HepG2 (cell line): Measurements from ENCODE around the gene PCED1B. TPM values are rescaled to one million over a fixed set of nuclear protein-coding genes. Genes with fewer than 3 reads are reported as not detected.

Experiments
- NFATC3 ChIP-seq: sonication (generic); formaldehyde crosslinking; IDR thresholded peaks from 2 replicates; pipeline ENCODE4 v1.5.1; 2020; ENCODE audit warnings: mild to moderate bottlenecking, missing genetic modification reagents
- PPARG ChIP-seq: conservative IDR thresholded peaks from 2 replicates; pipeline ENCODE4 v1.6.1; 2016; ENCODE audit warnings: missing biosample characterization, missing genetic modification reagents
- SAFB2 ChIP-seq: sonication (generic); formaldehyde crosslinking; IDR thresholded peaks from 2 replicates; pipeline ENCODE4 v1.5.1; 2020; ENCODE audit warnings: missing genetic modification reagents, low read depth, mild to moderate bottlenecking, borderline replicate concordance
- SNAPC2 ChIP-seq: sonication (generic); formaldehyde crosslinking; IDR thresholded peaks from 2 replicates; pipeline ENCODE4 v1.8.1; 2022; ENCODE audit warnings: mild to moderate bottlenecking, missing genetic modification reagents
- SRSF1 ChIP-seq: fragments of 200-400 bp; formaldehyde crosslinking; optimal IDR thresholded peaks from 2 replicates; pipeline ENCODE3; 2017; ENCODE audit warnings: mild to moderate bottlenecking, low read depth, low read length, moderate library complexity
- TBL1XR1 ChIP-seq: fragments of 150-350 bp; IDR thresholded peaks from 2 replicates; pipeline ENCODE4 v1.6.1; 2014; ENCODE audit warnings: borderline replicate concordance, low read length; ENCODE audit not compliant: partially characterized antibody
- ZNF232 ChIP-seq: sonication (generic); formaldehyde crosslinking; IDR thresholded peaks from 2 replicates; pipeline ENCODE4 v1.4.0; 2020; ENCODE audit warnings: missing genetic modification reagents, borderline replicate concordance
- ZNF839 ChIP-seq: sonication (generic); formaldehyde crosslinking; IDR thresholded peaks from 2 replicates; pipeline ENCODE4 v1.4.0; 2020; ENCODE audit warnings: missing genetic modification reagents, mild to moderate bottlenecking, borderline replicate concordance
- polyA plus RNA-seq, 8 experiments: library from polyadenylated mRNA; depleted of rRNA in 3 of 8; stranded (reverse) in 7 of 8; unstranded in 1 of 8; fragments of >200 nt; fragmentation: Illumina TruSeq in 4 of 8; extraction: Trizol in 4 of 8; gene quantifications; 2 replicates each; pipeline versions ENCODE4 v1.2.1 to v1.2.3, GENCODE V29; 2011 to 2016; ENCODE audit warnings: low read depth in 4 of 8, missing spikeins in 1 of 8, mixed read lengths in 1 of 8; ENCODE audit not compliant: insufficient read depth in 1 of 8
- total RNA-seq, 5 experiments: library from RNA; depleted of rRNA; stranded (reverse); fragments of >200 nt; fragmentation: Illumina TruSeq; extraction: Trizol; gene quantifications; 2 replicates each; pipeline ENCODE4 v1.2.3, GENCODE V29; 2016; ENCODE audit warnings: low read depth in 1 of 5
- TF ChIP-seq, protein P1 (sequence below), 2 experiments: sonication (generic) in 1 of 2; formaldehyde crosslinking in 1 of 2; IDR thresholded peaks; 2 replicates each; pipeline versions ENCODE4 v1.4.0 to v1.6.1; 2016 to 2020; ENCODE audit warnings: borderline replicate concordance in 1 of 2, low read depth in 1 of 2, mild to moderate bottlenecking in 1 of 2, missing genetic modification reagents in 1 of 2
- TF ChIP-seq, protein P2 (sequence below): sonication (generic); formaldehyde crosslinking; IDR thresholded peaks from 2 replicates; pipeline ENCODE4 v1.5.0; 2020; ENCODE audit warnings: missing genetic modification reagents, mild to moderate bottlenecking, borderline replicate concordance
- TF ChIP-seq, protein P3 (sequence below): sonication (generic); formaldehyde crosslinking; IDR thresholded peaks from 2 replicates; pipeline ENCODE4 v1.4.0; 2020; ENCODE audit warnings: missing genetic modification reagents, mild to moderate bottlenecking, borderline replicate concordance

Gene PCED1B
- total and polyA plus RNA-seq, 2 of the 13 experiments (the other 11 are each of a cell fraction or from before 2014, with no cell fraction given), result 0.11 to 0.37 TPM

DNA sequence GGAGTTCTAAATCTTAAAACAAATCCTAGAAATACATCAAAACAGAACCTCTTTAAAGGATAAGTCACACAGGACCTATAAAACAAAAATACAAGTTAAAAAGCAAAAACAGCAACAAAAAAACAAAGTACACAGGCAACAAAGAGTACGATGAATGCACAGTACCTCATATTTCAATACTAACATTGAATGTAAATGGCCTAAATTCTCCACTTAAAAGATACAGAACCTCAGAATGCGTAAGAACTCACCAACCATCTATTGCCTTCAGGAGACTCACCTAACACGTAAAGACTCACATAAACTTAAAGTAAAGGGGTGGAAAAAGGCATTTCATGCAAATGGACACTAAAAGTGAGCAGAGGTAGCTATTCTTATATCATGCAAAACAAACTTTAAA is 172.5 kb downstream of the PCED1B start (continued):
- TF ChIP-seq, protein P1, sequence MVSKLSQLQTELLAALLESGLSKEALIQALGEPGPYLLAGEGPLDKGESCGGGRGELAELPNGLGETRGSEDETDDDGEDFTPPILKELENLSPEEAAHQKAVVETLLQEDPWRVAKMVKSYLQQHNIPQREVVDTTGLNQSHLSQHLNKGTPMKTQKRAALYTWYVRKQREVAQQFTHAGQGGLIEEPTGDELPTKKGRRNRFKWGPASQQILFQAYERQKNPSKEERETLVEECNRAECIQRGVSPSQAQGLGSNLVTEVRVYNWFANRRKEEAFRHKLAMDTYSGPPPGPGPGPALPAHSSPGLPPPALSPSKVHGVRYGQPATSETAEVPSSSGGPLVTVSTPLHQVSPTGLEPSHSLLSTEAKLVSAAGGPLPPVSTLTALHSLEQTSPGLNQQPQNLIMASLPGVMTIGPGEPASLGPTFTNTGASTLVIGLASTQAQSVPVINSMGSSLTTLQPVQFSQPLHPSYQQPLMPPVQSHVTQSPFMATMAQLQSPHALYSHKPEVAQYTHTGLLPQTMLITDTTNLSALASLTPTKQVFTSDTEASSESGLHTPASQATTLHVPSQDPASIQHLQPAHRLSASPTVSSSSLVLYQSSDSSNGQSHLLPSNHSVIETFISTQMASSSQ (IDR thresholded peaks at IDR 0.05; ENCODE audit: low read depth), result no peak
- TF ChIP-seq, protein P1 (CRISPR knock-in tag; IDR thresholded peaks at IDR 0.05; ENCODE audit: borderline replicate concordance), result no peak
- no peak for TF ChIP-seq SAFB2 (CRISPR knock-in tag)
- TF ChIP-seq PPARG, result no peak
- no peak for TF ChIP-seq SRSF1
- no peak for TF ChIP-seq TBL1XR1
- TF ChIP-seq SNAPC2 (CRISPR knock-in tag), result no peak
- no peak for TF ChIP-seq ZNF232 (CRISPR knock-in tag)
- TF ChIP-seq ZNF839 (CRISPR knock-in tag), result no peak
- TF ChIP-seq, protein P2, sequence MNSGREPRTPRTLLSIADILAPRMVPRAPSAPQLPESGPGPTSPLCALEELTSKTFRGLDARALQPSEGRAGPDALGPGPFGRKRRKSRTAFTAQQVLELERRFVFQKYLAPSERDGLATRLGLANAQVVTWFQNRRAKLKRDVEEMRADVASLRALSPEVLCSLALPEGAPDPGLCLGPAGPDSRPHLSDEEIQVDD, result no peak
- TF ChIP-seq, protein P3, sequence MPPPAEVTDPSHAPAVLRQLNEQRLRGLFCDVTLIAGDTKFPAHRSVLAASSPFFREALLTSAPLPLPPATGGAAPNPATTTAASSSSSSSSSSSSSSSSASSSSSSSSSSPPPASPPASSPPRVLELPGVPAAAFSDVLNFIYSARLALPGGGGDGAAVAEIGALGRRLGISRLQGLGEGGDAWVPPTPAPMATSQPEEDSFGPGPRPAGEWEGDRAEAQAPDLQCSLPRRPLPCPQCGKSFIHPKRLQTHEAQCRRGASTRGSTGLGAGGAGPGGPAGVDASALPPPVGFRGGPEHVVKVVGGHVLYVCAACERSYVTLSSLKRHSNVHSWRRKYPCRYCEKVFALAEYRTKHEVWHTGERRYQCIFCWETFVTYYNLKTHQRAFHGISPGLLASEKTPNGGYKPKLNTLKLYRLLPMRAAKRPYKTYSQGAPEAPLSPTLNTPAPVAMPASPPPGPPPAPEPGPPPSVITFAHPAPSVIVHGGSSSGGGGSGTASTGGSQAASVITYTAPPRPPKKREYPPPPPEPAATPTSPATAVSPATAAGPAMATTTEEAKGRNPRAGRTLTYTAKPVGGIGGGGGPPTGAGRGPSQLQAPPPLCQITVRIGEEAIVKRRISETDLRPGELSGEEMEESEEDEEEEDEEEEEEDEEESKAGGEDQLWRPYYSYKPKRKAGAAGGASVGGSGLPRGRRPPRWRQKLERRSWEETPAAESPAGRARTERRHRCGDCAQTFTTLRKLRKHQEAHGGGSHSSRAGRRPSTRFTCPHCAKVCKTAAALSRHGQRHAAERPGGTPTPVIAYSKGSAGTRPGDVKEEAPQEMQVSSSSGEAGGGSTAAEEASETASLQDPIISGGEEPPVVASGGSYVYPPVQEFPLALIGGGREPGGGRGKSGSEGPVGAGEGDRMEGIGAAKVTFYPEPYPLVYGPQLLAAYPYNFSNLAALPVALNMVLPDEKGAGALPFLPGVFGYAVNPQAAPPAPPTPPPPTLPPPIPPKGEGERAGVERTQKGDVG (CRISPR knock-in tag), result no peak
- TF ChIP-seq NFATC3 (CRISPR knock-in tag), result no peak
